ENCODE data around the gene KICS2. TPM values are rescaled to one million over a fixed set of nuclear protein-coding genes. Genes with fewer than 3 reads are reported as not detected.

KICS2 gene
- total and polyA plus RNA-seq, 2 of the 13 experiments (the other 11 are each of a cell fraction or from before 2014, with no cell fraction given): 3.5 to 6.6 TPM

DNA sequence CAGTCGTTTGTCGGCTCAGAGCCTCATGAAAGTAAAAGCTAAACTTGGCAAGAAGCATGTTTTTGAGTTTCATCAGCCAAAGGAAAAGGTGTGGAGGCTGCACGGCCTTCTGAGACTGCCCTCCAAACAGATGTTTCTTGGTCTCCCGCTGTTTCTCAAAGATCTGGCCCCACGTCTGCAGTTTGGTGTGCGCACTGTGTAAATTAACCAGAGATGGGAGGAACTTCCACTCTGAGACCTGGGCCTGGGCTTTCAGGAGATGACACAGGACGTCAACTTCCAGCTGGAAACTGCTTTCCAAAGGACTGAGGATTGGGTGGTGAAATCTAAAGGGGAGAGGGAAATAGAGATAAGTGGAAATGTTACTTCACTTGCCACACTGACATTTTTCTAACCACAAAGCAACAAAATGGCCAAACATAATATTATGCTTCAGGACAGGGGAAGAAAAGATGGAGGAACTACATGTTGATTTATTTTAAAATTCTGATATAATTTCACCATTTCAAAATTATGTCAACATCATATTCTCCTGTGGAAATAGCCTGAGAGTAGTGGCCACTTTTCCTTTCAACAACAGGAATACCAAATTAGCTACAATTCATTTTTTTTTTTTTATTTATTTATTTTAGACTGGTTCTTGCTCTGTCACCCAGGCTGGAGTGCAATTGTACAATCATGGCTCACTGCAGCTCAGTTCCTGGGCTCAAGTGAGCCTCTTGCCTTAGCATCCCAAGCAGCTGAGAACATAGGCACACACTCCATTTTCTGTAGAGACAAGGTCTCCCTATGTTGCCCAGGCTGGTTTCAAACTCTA, 27.6 kb downstream of the KICS2 start:
- Histone ChIP-seq H3K36me3 (replicated peaks in 1 of 2; ENCODE audit: control insufficient read depth in 1 of 2, insufficient read depth in 2 of 2, low read length in 2 of 2) (peaks cover 3 to 17% of the 10 kb centered on the region in 2 experiments; a peak in 4 of 5 replicates), H3K9ac (ENCODE audit: insufficient read depth, low read depth, low read length) (no peak overlapping the region), H3K27me3 (ENCODE audit: control insufficient read depth in 1 of 2, insufficient read depth in 2 of 2, low read length in 2 of 2) (no peaks in the 10 kb centered on the region), H3K4me1 (ENCODE audit: insufficient read depth, low read length) (no peaks in the 10 kb centered on the region), H3K4me2 (ENCODE audit: low read depth, low read length) (no peak overlapping the region), H2AFZ (ENCODE audit: low read length) (no peak overlapping the region), H3K79me2 (ENCODE audit: insufficient read depth, low read length) (no peaks in the 10 kb centered on the region), H4K20me1 (ENCODE audit: insufficient read depth, low read length) (no peaks in the 10 kb centered on the region), H3K9me3 (ENCODE audit: low read length) (no peaks in the 10 kb centered on the region), H3K4me3 (replicated peaks in 1 of 3; ENCODE audit: insufficient read depth in 1 of 3, low read depth in 2 of 3, low read length in 3 of 3) (no peak overlapping the region), H3K27ac (ENCODE audit: extremely low read length, insufficient read depth, low read length) (no peak overlapping the region)
- in situ Hi-C loops (cut with HindIII; ENCODE audit: extremely low pct_ligation_motif_present, low pct_unique_long_range_greater_than_20kb) (no loop called here), intact Hi-C loops (cut with micrococcal nuclease; ENCODE audit: unreplicated experiment) (no loop called here)
- no TSS peak for BruUV-seq (replicated peaks)
- DNase-seq (ENCODE audit: low spot score) (no peak), ATAC-seq (no peak), FAIRE-seq (no peak)
- POLR2A ChIA-PET: no interaction called here
- 95% methylated on average over 7 of the region's 7 CpGs for WGBS (ENCODE audit: low lambda C conversion rate)
- CTCF ChIA-PET (ENCODE audit: low intra/inter-chr PET ratio, low total read pairs): no interaction called here
- TF ChIP-seq ZNF557 (CRISPR knock-in tag; IDR thresholded peaks at IDR 0.05): no peak
- TF ChIP-seq, protein P1, sequence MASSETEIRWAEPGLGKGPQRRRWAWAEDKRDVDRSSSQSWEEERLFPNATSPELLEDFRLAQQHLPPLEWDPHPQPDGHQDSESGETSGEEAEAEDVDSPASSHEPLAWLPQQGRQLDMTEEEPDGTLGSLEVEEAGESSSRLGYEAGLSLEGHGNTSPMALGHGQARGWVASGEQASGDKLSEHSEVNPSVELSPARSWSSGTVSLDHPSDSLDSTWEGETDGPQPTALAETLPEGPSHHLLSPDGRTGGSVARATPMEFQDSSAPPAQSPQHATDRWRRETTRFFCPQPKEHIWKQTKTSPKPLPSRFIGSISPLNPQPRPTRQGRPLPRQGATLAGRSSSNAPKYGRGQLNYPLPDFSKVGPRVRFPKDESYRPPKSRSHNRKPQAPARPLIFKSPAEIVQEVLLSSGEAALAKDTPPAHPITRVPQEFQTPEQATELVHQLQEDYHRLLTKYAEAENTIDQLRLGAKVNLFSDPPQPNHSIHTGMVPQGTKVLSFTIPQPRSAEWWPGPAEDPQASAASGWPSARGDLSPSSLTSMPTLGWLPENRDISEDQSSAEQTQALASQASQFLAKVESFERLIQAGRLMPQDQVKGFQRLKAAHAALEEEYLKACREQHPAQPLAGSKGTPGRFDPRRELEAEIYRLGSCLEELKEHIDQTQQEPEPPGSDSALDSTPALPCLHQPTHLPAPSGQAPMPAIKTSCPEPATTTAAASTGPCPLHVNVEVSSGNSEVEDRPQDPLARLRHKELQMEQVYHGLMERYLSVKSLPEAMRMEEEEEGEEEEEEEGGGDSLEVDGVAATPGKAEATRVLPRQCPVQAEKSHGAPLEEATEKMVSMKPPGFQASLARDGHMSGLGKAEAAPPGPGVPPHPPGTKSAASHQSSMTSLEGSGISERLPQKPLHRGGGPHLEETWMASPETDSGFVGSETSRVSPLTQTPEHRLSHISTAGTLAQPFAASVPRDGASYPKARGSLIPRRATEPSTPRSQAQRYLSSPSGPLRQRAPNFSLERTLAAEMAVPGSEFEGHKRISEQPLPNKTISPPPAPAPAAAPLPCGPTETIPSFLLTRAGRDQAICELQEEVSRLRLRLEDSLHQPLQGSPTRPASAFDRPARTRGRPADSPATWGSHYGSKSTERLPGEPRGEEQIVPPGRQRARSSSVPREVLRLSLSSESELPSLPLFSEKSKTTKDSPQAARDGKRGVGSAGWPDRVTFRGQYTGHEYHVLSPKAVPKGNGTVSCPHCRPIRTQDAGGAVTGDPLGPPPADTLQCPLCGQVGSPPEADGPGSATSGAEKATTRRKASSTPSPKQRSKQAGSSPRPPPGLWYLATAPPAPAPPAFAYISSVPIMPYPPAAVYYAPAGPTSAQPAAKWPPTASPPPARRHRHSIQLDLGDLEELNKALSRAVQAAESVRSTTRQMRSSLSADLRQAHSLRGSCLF (CRISPR knock-in tag; IDR thresholded peaks at IDR 0.05; ENCODE audit: borderline replicate concordance): no peak
- TF ChIP-seq ZBTB7A (CRISPR knock-in tag; IDR thresholded peaks at IDR 0.05): no peak
- TF ChIP-seq ZSCAN30 (CRISPR knock-in tag; IDR thresholded peaks at IDR 0.05): no peak
- TF ChIP-seq, protein P2, sequence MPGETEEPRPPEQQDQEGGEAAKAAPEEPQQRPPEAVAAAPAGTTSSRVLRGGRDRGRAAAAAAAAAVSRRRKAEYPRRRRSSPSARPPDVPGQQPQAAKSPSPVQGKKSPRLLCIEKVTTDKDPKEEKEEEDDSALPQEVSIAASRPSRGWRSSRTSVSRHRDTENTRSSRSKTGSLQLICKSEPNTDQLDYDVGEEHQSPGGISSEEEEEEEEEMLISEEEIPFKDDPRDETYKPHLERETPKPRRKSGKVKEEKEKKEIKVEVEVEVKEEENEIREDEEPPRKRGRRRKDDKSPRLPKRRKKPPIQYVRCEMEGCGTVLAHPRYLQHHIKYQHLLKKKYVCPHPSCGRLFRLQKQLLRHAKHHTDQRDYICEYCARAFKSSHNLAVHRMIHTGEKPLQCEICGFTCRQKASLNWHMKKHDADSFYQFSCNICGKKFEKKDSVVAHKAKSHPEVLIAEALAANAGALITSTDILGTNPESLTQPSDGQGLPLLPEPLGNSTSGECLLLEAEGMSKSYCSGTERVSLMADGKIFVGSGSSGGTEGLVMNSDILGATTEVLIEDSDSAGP (CRISPR knock-in tag; IDR thresholded peaks at IDR 0.05; ENCODE audit: borderline replicate concordance): no peak
- TF ChIP-seq ZNF563 (CRISPR knock-in tag; IDR thresholded peaks at IDR 0.05): no peak
- TF ChIP-seq, protein P3, sequence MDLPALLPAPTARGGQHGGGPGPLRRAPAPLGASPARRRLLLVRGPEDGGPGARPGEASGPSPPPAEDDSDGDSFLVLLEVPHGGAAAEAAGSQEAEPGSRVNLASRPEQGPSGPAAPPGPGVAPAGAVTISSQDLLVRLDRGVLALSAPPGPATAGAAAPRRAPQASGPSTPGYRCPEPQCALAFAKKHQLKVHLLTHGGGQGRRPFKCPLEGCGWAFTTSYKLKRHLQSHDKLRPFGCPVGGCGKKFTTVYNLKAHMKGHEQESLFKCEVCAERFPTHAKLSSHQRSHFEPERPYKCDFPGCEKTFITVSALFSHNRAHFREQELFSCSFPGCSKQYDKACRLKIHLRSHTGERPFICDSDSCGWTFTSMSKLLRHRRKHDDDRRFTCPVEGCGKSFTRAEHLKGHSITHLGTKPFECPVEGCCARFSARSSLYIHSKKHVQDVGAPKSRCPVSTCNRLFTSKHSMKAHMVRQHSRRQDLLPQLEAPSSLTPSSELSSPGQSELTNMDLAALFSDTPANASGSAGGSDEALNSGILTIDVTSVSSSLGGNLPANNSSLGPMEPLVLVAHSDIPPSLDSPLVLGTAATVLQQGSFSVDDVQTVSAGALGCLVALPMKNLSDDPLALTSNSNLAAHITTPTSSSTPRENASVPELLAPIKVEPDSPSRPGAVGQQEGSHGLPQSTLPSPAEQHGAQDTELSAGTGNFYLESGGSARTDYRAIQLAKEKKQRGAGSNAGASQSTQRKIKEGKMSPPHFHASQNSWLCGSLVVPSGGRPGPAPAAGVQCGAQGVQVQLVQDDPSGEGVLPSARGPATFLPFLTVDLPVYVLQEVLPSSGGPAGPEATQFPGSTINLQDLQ (CRISPR knock-in tag; IDR thresholded peaks at IDR 0.05): no peak
- no peak for TF ChIP-seq CEBPG (CRISPR knock-in tag; IDR thresholded peaks at IDR 0.05)
- TF ChIP-seq HNRNPL (IDR thresholded peaks at IDR 0.05; ENCODE audit: low read depth, low read length): no peak
- TF ChIP-seq ZNF460 (CRISPR knock-in tag; IDR thresholded peaks at IDR 0.05; ENCODE audit: borderline replicate concordance): no peak
- no peak for TF ChIP-seq IRX3 (CRISPR knock-in tag; IDR thresholded peaks at IDR 0.05; ENCODE audit: borderline replicate concordance, low read depth)
